K562 (cell line): ENCODE measurements around the gene NOM1. TPM values are rescaled to one million over a fixed set of nuclear protein-coding genes. Genes with fewer than 3 reads are reported as not detected.
A peak's percentile ranks its signal among the peaks of the same experiment; 100 is the strongest.

Source experiments
- POLR2B ChIP-seq: fragments of 450-650 bp; IDR thresholded peaks from 2 replicates; pipeline ENCODE4 v1.6.1; 2018; ENCODE audit warnings: low read depth; ENCODE audit not compliant: partially characterized antibody
- RAD21 ChIP-seq, 2 experiments: fragments of 250-450 bp in 1 of 2; fragments of 450-650 bp in 1 of 2; sonication (Bioruptor Pico) in 1 of 2; formaldehyde crosslinking in 1 of 2; IDR thresholded peaks in 1 of 2; conservative IDR thresholded peaks in 1 of 2; 2 replicates each; pipeline versions ENCODE4 v1.4.0 to v1.8.0; 2020 to 2022; ENCODE audit warnings: mild to moderate bottlenecking in 2 of 2, moderate library complexity in 1 of 2
- RBM34 ChIP-seq: fragments of 200-400 bp; formaldehyde crosslinking; IDR thresholded peaks from 2 replicates; pipeline ENCODE4 v1.6.1; 2018; ENCODE audit warnings: low read length, borderline replicate concordance; ENCODE audit not compliant: insufficient read depth
- SUPT5H ChIP-seq: fragments of 450-650 bp; IDR thresholded peaks from 2 replicates; pipeline ENCODE4 v1.6.1; 2016
- XRCC5 ChIP-seq: fragments of 200-400 bp; formaldehyde crosslinking; IDR thresholded peaks from 2 replicates; pipeline ENCODE4 v1.6.1; 2017; ENCODE audit warnings: low read depth, mild to moderate bottlenecking, low read length
- polyA plus RNA-seq, 8 experiments: library from polyadenylated mRNA; depleted of rRNA in 4 of 8; stranded (reverse) in 5 of 8; unstranded in 3 of 8; fragments of >200 nt; fragmentation: Nextera tagmentation in 2 of 8; fragmentation: Illumina TruSeq in 1 of 8; extraction: Ambion mirVana in 2 of 8; extraction: Trizol in 1 of 8; gene quantifications; 2 replicates each; pipeline versions ENCODE4 v1.2.1 to v1.2.3, GENCODE V29; 2011 to 2014; ENCODE audit warnings: inconsistent platforms in 1 of 8, missing spikeins in 1 of 8
- total RNA-seq, 7 experiments: library from RNA; depleted of rRNA in 6 of 7; stranded (reverse); fragments of >200 nt in 6 of 7; fragmentation: Illumina TruSeq in 2 of 7; extraction: Trizol in 2 of 7; gene quantifications; 2 replicates each; pipeline versions ENCODE4 v1.2.1 to v1.2.3, GENCODE V29; 2011 to 2021; ENCODE audit warnings: low replicate concordance in 1 of 7
- TF ChIP-seq, protein P1 (sequence below), 2 experiments: fragments of 450-650 bp; conservative IDR thresholded peaks; 2 replicates each; pipeline ENCODE4 v1.6.1; 2017; ENCODE audit warnings: mild to moderate bottlenecking in 2 of 2, moderate library complexity in 2 of 2
- TF ChIP-seq, protein P2 (sequence below): fragments of 450-650 bp; IDR thresholded peaks from 2 replicates; pipeline ENCODE4 v1.7.0; 2016; ENCODE audit warnings: borderline replicate concordance
- TF ChIP-seq, protein P3 (sequence below): fragments of 250-450 bp; sonication (Bioruptor Pico); IDR thresholded peaks from 2 replicates; pipeline ENCODE4 v1.4.0; 2020; ENCODE audit warnings: mild to moderate bottlenecking, moderate library complexity
- TF ChIP-seq, protein P4 (sequence below): fragments of 250-450 bp; sonication (Bioruptor Pico); IDR thresholded peaks from 2 replicates; pipeline ENCODE4 v1.8.0; 2022; ENCODE audit warnings: inconsistent platforms

The NOM1 gene
- total and polyA plus RNA-seq, 9 of the 15 experiments (the other 6 are each of a cell fraction or from before 2014, with no cell fraction given), result 6.8 to 47.3 (median 37.4) TPM

DNA sequence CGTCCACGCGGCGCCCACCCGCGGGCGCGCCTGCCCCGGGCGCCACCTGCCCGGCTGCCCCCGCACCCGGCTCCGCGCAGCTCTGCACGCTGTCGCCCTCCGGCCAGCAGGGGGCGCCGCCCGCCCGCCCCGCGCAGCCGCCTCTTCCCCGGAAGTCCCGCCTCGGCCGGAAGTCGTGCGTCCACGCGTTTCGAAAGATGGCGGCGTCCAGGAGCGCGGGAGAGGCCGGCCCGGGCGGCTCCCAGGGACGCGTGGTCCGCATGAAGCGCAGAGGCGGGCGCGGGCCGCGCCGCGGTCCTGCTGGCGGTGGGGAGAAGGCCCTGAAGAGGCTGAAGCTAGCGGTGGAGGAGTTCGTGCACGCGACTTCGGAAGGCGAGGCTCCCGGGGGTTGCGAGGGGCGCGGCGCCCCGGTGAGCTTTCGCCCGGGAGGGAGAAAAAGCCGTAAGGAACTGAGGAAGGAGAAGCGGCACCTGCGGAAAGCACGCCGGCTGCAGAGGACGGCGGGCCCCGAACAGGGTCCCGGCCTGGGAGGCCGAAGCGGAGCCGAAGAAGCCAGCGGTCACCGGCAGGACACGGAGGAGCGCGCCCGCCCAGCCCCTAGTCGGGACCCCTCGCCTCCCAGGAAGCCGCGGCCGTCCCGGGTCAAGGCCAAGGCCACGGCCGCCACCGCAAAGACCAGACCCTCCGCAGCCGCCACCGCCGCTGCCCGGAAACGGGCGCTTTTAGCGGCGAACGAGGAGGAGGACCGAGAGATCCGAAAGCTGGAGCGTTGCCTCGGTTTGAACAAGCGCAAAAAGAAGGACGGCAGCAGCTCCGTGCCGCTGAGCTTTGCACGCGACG lies at the start of gene NOM1 (continued):
- TF ChIP-seq, protein P1, sequence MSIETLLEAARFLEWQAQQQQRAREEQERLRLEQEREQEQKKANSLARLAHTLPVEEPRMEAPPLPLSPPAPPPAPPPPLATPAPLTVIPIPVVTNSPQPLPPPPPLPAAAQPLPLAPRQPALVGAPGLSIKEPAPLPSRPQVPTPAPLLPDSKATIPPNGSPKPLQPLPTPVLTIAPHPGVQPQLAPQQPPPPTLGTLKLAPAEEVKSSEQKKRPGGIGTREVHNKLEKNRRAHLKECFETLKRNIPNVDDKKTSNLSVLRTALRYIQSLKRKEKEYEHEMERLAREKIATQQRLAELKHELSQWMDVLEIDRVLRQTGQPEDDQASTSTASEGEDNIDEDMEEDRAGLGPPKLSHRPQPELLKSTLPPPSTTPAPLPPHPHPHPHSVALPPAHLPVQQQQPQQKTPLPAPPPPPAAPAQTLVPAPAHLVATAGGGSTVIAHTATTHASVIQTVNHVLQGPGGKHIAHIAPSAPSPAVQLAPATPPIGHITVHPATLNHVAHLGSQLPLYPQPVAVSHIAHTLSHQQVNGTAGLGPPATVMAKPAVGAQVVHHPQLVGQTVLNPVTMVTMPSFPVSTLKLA (conservative IDR thresholded peaks at IDR 0.05), result peak; percentile 95 to 99
- TF ChIP-seq, protein P2, sequence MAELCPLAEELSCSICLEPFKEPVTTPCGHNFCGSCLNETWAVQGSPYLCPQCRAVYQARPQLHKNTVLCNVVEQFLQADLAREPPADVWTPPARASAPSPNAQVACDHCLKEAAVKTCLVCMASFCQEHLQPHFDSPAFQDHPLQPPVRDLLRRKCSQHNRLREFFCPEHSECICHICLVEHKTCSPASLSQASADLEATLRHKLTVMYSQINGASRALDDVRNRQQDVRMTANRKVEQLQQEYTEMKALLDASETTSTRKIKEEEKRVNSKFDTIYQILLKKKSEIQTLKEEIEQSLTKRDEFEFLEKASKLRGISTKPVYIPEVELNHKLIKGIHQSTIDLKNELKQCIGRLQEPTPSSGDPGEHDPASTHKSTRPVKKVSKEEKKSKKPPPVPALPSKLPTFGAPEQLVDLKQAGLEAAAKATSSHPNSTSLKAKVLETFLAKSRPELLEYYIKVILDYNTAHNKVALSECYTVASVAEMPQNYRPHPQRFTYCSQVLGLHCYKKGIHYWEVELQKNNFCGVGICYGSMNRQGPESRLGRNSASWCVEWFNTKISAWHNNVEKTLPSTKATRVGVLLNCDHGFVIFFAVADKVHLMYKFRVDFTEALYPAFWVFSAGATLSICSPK, result no peak
- TF ChIP-seq, protein P3, sequence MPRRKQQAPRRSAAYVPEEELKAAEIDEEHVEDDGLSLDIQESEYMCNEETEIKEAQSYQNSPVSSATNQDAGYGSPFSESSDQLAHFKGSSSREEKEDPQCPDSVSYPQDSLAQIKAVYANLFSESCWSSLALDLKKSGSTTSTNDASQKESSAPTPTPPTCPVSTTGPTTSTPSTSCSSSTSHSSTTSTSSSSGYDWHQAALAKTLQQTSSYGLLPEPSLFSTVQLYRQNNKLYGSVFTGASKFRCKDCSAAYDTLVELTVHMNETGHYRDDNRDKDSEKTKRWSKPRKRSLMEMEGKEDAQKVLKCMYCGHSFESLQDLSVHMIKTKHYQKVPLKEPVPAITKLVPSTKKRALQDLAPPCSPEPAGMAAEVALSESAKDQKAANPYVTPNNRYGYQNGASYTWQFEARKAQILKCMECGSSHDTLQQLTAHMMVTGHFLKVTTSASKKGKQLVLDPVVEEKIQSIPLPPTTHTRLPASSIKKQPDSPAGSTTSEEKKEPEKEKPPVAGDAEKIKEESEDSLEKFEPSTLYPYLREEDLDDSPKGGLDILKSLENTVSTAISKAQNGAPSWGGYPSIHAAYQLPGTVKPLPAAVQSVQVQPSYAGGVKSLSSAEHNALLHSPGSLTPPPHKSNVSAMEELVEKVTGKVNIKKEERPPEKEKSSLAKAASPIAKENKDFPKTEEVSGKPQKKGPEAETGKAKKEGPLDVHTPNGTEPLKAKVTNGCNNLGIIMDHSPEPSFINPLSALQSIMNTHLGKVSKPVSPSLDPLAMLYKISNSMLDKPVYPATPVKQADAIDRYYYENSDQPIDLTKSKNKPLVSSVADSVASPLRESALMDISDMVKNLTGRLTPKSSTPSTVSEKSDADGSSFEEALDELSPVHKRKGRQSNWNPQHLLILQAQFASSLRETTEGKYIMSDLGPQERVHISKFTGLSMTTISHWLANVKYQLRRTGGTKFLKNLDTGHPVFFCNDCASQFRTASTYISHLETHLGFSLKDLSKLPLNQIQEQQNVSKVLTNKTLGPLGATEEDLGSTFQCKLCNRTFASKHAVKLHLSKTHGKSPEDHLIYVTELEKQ (CRISPR knock-in tag), result no peak
- TF ChIP-seq RBM34 (no peak), RAD21 (CRISPR knock-in tag; conservative IDR thresholded peaks at IDR 0.05 in 1 of 2, IDR thresholded peaks at IDR 0.05 in 1 of 2) (peak in 1 of 2 experiments; percentile 55; a peak in 3 of 4 replicates), SUPT5H (peak; percentile 92), XRCC5 (no peak; the same call in none of the 2 replicates), POLR2B (peak; percentile 86)
- TF ChIP-seq, protein P4, sequence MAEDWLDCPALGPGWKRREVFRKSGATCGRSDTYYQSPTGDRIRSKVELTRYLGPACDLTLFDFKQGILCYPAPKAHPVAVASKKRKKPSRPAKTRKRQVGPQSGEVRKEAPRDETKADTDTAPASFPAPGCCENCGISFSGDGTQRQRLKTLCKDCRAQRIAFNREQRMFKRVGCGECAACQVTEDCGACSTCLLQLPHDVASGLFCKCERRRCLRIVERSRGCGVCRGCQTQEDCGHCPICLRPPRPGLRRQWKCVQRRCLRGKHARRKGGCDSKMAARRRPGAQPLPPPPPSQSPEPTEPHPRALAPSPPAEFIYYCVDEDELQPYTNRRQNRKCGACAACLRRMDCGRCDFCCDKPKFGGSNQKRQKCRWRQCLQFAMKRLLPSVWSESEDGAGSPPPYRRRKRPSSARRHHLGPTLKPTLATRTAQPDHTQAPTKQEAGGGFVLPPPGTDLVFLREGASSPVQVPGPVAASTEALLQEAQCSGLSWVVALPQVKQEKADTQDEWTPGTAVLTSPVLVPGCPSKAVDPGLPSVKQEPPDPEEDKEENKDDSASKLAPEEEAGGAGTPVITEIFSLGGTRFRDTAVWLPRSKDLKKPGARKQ (CRISPR knock-in tag), result no peak
